Esophagus (tissue), 2 donors: ENCODE data around the gene HSF5. TPM values are rescaled to one million over a fixed set of nuclear protein-coding genes. Genes with fewer than 3 reads are reported as not detected.
A peak's percentile ranks its signal among the peaks of the same experiment; 100 is the strongest.

Experiments
- H3K27ac ChIP-seq, 2 donors: one replicate each; pipeline ENCODE4 v1.5.1; 2013; ENCODE audit warnings: low read depth in 2 of 2, mild to moderate bottlenecking in 2 of 2, inconsistent platforms in 1 of 2, low read length in 1 of 2, moderate library complexity in 1 of 2
- H3K27me3 ChIP-seq, 2 donors: one replicate each; pipeline ENCODE4 v1.6.1; 2013; ENCODE audit warnings: low read length in 2 of 2, control low read depth in 1 of 2, mild to moderate bottlenecking in 1 of 2; ENCODE audit not compliant: insufficient read depth in 2 of 2, control insufficient read depth in 1 of 2
- H3K36me3 ChIP-seq, 2 donors: one replicate each; pipeline ENCODE4 v1.6.1; 2013; ENCODE audit warnings: low read length in 1 of 2; ENCODE audit not compliant: control insufficient read depth in 2 of 2, insufficient read depth in 2 of 2
- H3K4me1 ChIP-seq, 2 donors: one replicate each; pipeline ENCODE4 v1.6.1; 2013; ENCODE audit warnings: low read length in 1 of 2; ENCODE audit not compliant: control insufficient read depth in 2 of 2, insufficient read depth in 2 of 2
- H3K4me3 ChIP-seq, 2 donors: one replicate each; pipeline ENCODE4 v1.5.1; 2013; ENCODE audit warnings: low read length in 2 of 2, mild to moderate bottlenecking in 2 of 2, low read depth in 1 of 2, moderate library complexity in 1 of 2
- H3K9me3 ChIP-seq, 2 donors: one replicate each; pipeline ENCODE4 v1.6.1; 2013; ENCODE audit warnings: mild to moderate bottlenecking in 2 of 2, low read depth in 1 of 2, low read length in 1 of 2, moderate library complexity in 1 of 2; ENCODE audit not compliant: control insufficient read depth in 2 of 2, insufficient read depth in 1 of 2
- WGBS, 2 donors: extraction: QIAGEN DNeasy Blood & Tissue Kit; methylation state at CpG; one replicate each; pipeline ENCODE4 v1.1.7; 2013; 5-methylcytosine and 5-hydroxymethylcytosine counted together
- polyA plus RNA-seq, 2 donors: library from polyadenylated mRNA; stranded (reverse); fragments of 200-250 nt; gene quantifications; one replicate each; pipeline ENCODE4 v1.2.3, GENCODE V29; 2013
- donor health status: healthy with polysubstance abuse.
- donor health status: Bipolar disorder and iron deficiency.

HSF5 gene
- polyA plus RNA-seq, 2 donors, result 0.01 to 0.02 TPM

DNA sequence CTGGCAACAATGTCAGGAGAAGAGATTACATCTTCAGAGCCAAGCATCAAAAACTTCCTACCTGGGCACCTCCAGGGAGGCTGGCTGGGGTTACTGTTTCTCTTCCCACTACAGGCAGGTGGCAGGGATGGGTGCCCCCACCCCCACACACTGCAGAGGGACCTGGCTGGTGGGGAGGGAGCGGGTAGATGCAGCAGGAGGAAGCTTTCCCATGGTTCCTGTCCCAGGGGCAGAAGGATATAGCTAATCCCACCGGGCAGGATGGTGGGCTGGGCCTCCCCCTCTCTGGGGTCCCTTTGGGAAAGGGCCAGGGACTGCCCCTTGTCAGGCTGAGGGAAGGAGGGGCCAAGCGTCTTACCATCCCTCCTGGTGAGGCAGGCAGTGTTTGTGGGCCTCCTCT is 42.9 kb upstream of the HSF5 start:
- Histone ChIP-seq H3K4me1 (peaks cover 0 to 3% of the 10 kb centered on the region in 2 donors), H3K36me3 (no peaks in the 10 kb centered on the region), H3K9me3 (no peaks in the 10 kb centered on the region), H3K4me3 (peak overlapping the region; percentile 51 to 59), H3K27me3 (no peaks in the 10 kb centered on the region), H3K27ac (no peak overlapping the region)
- 45 to 47% methylated on average over 3 of the region's 3 CpGs for WGBS, 2 donors

DNA sequence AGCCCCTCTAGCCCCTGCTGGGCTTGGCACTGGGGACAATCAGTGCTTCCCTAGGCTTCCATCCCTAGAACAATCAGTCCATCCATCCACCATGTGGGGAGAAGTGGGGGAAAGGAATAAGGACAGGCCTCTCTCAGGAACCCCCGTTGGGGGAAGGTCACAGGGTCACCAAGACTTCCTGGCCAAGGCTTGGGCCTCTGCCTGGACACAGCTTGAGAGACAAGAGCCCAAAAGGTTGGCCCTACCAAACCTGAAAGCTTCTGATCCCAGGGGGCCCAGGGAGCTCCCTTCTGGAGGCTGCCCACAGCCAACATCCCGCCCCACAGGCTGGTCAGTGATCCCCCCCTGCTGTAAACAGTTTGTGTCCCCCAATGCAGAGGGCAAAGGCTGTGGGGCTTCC is 42.4 kb upstream of the HSF5 start:
- no peaks in the 10 kb centered on the region for H3K27me3 ChIP-seq
- no peak overlapping the region for H3K27ac ChIP-seq
- H3K4me3 ChIP-seq, result no peak overlapping the region
- H3K36me3 ChIP-seq, result no peaks in the 10 kb centered on the region
- H3K4me1 ChIP-seq, result peaks cover 0 to 3% of the 10 kb centered on the region in 2 donors
- 70 to 72% methylated on average over 2 of the region's 2 CpGs for WGBS, 2 donors
- no peaks in the 10 kb centered on the region for H3K9me3 ChIP-seq

DNA sequence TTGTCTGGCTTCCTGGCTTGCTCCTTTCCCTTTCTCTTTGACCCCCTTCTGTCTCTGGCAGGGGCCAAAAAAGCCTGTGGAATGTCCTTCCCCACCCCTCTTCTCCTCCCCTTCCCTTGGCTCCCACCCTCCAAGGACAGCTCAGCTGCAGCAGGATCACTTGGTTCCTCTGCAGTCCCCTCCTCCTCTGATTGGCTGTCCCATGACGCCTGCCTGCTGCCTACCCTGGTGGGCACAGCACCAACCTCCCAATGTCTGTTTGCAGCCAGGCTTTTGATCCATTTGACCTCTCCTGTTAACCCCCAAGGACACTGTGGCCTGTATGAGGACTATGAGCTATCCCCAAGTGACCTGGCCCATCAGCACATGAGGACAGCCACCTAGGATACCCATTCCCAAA is 41.1 kb upstream of the HSF5 start:
- no peaks in the 10 kb centered on the region for H3K9me3 ChIP-seq
- H3K4me3 ChIP-seq, result no peak overlapping the region
- H3K27me3 ChIP-seq, result no peaks in the 10 kb centered on the region
- H3K36me3 ChIP-seq, result no peaks in the 10 kb centered on the region
- H3K4me1 ChIP-seq, result peaks cover 0 to 3% of the 10 kb centered on the region in 2 donors
- WGBS, 2 donors, result 47 to 65% methylated on average over 1 of the region's 1 CpG
- H3K27ac ChIP-seq, result no peak overlapping the region

DNA sequence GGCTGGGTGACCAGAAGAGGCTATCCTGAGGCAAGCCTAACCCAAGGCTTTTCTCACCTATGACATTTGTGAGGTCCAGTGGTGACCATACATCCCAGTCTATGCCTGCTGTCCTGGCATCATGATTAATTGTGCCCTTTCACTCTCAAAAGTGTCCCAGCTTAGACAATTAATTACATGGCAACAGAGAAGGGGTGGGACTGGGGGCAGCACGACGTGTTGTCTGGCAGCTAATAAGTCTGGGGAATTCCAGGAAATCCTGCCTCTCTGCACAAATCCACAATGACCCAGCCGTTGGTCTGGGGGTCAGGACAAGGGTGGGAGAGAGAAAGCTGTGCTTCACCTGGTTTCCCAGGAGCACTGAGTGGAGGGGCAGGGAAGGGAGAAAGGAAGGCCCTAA is 40.2 kb upstream of the HSF5 start:
- Histone ChIP-seq H3K36me3 (no peaks in the 10 kb centered on the region), H3K9me3 (no peaks in the 10 kb centered on the region), H3K4me3 (no peak overlapping the region), H3K27ac (no peak overlapping the region), H3K4me1 (peaks cover 0 to 3% of the 10 kb centered on the region in 2 donors), H3K27me3 (no peaks in the 10 kb centered on the region)
- 23 to 35% methylated on average over 3 of the region's 3 CpGs for WGBS, 2 donors

DNA sequence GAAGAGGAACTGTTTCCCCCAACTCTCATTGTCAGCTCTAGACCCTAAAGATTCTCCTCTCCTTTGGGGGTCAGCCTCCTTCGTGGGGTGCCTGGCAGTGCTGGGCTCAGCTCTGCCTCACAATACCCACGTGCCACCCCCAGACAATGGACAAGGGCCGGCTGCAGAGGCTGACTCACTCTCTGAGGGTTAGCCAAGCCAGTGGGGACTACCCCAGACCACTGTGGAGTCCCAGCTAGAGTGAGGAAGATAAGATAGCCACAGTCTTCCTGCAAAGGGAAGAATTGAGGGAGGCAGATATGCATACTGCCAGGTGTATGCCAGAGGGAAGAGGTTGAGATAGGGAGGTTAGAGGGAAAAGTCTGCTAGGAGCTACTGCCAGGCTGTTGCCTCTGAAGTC is 39.7 kb upstream of the HSF5 start:
- H3K27ac ChIP-seq, result no peak overlapping the region
- H3K36me3 ChIP-seq, result no peaks in the 10 kb centered on the region
- no peak overlapping the region for H3K4me3 ChIP-seq
- WGBS, 2 donors, result 53 to 59% methylated on average over 3 of the region's 3 CpGs
- H3K9me3 ChIP-seq, result no peaks in the 10 kb centered on the region
- peaks cover 0 to 3% of the 10 kb centered on the region in 2 donors for H3K4me1 ChIP-seq
- no peaks in the 10 kb centered on the region for H3K27me3 ChIP-seq

DNA sequence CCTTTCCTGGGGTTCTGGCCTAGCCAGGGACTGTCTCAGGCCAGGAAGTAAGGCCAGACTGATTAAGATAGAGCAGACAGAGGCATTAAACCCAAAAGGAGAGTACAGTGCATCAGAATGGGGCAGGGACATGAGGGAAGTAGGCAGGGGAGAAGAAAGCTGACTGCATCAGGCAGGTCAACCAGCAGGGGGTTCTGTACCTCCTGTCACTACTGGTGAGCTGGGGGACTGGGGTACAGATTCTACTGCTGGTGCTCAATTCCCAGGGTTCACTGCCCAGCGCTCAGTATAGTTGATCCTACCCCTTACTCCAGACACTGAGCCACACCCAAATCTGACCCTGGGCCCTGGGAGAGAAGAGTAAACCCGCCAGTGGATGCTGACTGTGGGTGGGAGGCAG is 39.1 kb upstream of the HSF5 start:
- no peak overlapping the region for H3K27ac ChIP-seq
- H3K4me3 ChIP-seq, result no peak overlapping the region
- H3K36me3 ChIP-seq, result no peaks in the 10 kb centered on the region
- WGBS, 2 donors, result 89 to 94% methylated on average over 2 of the region's 2 CpGs
- H3K9me3 ChIP-seq, result no peaks in the 10 kb centered on the region
- H3K27me3 ChIP-seq, result no peaks in the 10 kb centered on the region
- no peaks in the 10 kb centered on the region for H3K4me1 ChIP-seq

DNA sequence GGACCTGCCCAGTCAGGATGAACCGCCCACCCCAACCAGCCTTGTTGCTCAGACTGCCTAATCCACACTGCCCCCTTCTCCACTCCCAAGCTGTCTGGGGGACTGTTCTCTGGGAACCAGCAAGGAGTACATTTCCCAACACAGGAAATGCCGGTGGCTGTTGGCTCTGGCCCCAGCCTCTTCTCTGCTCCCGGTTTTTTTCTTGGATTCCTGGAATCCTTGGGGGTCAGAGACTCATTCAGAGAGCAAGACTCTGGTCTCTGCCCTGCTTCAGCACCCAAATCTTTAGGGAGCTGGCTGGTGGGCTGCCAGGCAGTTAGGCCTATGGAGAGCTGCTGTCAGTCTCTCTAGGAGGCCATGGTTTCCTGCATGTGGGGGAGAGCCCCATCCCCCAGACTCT is 37.0 kb upstream of the HSF5 start:
- Histone ChIP-seq H3K36me3 (no peaks in the 10 kb centered on the region), H3K9me3 (no peaks in the 10 kb centered on the region), H3K4me3 (no peak overlapping the region), H3K4me1 (no peaks in the 10 kb centered on the region), H3K27ac (peak overlapping the region in 1 of 2 donors; percentile 10), H3K27me3 (no peaks in the 10 kb centered on the region)
- WGBS, 2 donors, result 36 to 45% methylated on average over 3 of the region's 3 CpGs

DNA sequence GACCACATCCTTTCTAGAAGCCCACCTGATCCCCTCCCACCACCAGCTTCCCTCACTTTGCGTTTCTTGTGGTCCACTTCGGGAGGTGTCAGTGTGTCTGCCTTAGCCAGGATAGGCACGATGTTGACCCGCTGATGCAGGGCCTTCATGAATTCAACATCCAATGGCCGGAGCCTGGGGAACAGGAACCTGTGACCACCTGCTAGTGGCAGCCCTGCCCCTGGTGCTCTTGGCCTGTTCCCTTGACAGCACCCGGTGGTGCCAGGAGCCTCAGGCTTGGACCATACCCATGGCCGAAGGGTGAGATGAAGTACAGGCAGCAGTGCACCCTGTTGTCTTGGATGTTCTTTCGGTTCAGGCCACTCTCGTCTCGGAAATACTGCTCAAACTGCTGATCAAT is 33.5 kb upstream of the HSF5 start:
- Histone ChIP-seq H3K9me3 (no peaks in the 10 kb centered on the region), H3K27me3 (no peaks in the 10 kb centered on the region), H3K4me1 (peaks cover 0 to 5% of the 10 kb centered on the region in 2 donors), H3K4me3 (no peak overlapping the region), H3K36me3 (no peaks in the 10 kb centered on the region), H3K27ac (no peak overlapping the region)
- WGBS, 2 donors, result 93 to 94% methylated on average over 10 of the region's 10 CpGs

DNA sequence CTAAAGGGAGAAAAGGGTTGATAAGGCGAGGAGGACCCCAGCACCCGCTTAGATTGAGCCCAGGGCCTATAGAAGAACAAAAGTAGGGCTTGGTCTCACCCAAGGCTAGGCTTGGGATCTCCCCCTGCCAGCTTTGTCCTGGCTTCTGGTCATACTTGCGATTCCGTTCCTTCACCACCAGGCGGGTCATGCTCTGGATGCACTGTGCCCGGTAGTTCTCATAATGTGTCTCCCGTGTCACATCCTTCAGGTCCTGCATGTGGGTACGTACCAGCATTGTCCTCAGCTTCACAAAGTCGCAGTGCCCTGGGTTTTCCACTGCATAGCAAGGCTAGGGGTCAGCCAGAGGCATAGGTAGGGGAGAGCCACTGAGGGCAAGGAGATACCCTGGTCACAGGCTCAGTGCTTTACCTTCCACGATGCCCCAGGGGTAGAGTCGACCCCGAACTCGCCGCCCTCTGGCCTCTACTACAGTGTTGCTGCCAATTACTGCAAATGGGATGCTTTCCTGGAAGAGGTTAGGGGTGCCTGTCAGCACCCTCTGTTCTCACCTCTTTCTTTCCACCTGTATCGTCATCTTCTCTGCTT is 32.7 kb upstream of the HSF5 start:
- H3K4me3 ChIP-seq, result no peak overlapping the region
- H3K36me3 ChIP-seq, result no peaks in the 10 kb centered on the region
- H3K27ac ChIP-seq, result no peak overlapping the region
- H3K9me3 ChIP-seq, result no peaks in the 10 kb centered on the region
- peaks cover 0 to 7% of the 10 kb centered on the region in 2 donors for H3K4me1 ChIP-seq
- 77 to 82% methylated on average over 15 of the region's 15 CpGs for WGBS, 2 donors
- no peaks in the 10 kb centered on the region for H3K27me3 ChIP-seq

DNA sequence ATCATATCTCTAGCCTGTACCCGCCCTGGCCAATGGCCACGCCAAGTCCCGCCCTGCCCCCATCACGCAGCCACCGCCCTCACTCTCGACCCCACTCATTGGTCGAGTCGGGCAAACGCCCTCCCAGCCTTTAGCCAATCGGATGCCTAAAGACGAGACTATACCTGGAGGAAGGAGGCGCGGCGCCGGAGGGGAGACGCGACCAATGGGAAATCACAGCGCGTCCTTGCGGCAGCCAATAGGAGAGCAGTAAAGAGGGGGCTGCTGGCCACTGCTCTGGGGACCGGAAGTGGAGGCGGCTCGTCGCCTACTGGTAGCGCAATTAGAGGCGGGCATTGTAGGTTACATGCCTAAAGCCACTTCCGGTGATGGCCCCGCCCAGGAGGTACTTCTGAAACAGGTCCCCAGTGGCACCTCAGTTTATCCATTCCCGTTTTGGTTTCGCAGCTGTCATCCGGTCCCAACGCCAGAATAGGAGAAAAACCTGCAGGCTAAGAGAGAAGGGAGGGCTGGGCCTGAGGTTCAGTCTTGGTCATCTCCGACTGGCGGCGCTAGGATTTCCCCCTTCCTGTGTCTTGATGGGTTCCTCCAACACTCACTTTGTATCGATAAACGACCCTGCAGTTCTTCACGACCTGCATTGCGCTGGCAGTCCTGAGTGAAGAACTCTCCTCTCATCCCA is 29.9 kb upstream of the HSF5 start:
- no peaks in the 10 kb centered on the region for H3K9me3 ChIP-seq
- 0% methylated on average over 39 of the region's 39 CpGs for WGBS, 2 donors

More for the DNA sequence above, 29.9 kb upstream of the HSF5 start:
- Histone ChIP-seq H3K27me3 (no peaks in the 10 kb centered on the region), H3K4me1 (peaks cover 2 to 10% of the 10 kb centered on the region in 2 donors), H3K27ac (peak overlapping the region; percentile 99), H3K36me3 (no peaks in the 10 kb centered on the region), H3K4me3 (peak overlapping the region; percentile 52 to 76)
